ENCODE results near the gene LTA.
"Not testable (repeated sequence)": the region's sequence is repeated elsewhere in the genome, so short reads cannot be mapped to it uniquely, and the experiment has no call there.

The LTA gene

GRCh38 chr6:31551371-31551770, 20.7 kb upstream of the LTA start:
- peak; percentile 77 for DNase-seq
- H3K4me3 ChIP-seq (ENCODE audit: low read depth, low read length); H3K27me3 ChIP-seq (ENCODE audit: insufficient read depth, low read depth, severe bottlenecking); H3K9me3 ChIP-seq (ENCODE audit: severe bottlenecking); H3K27ac ChIP-seq: not testable (repeated sequence)
- peak; percentile 84 for TF ChIP-seq CTCF (IDR thresholded peaks at IDR 0.05; ENCODE audit: low read depth, low read length)
- peaks cover 67% of the 10 kb centered on the region for H3K36me3 ChIP-seq

GRCh38 chr6:31556307-31556706, 15.8 kb upstream of the LTA start:
- TF ChIP-seq CTCF (IDR thresholded peaks at IDR 0.05; ENCODE audit: low read depth, low read length), result no peak
- H3K9me3 ChIP-seq (ENCODE audit: severe bottlenecking), result no peaks in the 10 kb centered on the region
- no peak for DNase-seq
- no peak overlapping the region for H3K27ac ChIP-seq
- H3K4me3 ChIP-seq (ENCODE audit: low read depth, low read length), result no peak overlapping the region
- H3K36me3 ChIP-seq, result peaks cover 81% of the 10 kb centered on the region
- no peaks in the 10 kb centered on the region for H3K27me3 ChIP-seq (ENCODE audit: insufficient read depth, low read depth, severe bottlenecking)

GRCh38 chr6:31557443-31558317, 14.4 kb upstream of the LTA start:
- peaks cover 70% of the 10 kb centered on the region for H3K36me3 ChIP-seq
- no peak for TF ChIP-seq CTCF (IDR thresholded peaks at IDR 0.05; ENCODE audit: low read depth, low read length)

GRCh38 chr6:31558318-31558625, 13.8 kb upstream of the LTA start:
- Histone ChIP-seq H3K9me3 (ENCODE audit: severe bottlenecking) (no peaks in the 10 kb centered on the region), H3K36me3 (peaks cover 65% of the 10 kb centered on the region), H3K4me3 (ENCODE audit: low read depth, low read length) (no peak overlapping the region), H3K27ac (no peak overlapping the region), H3K27me3 (ENCODE audit: insufficient read depth, low read depth, severe bottlenecking) (no peaks in the 10 kb centered on the region)
- no peak for DNase-seq
- no peak for TF ChIP-seq CTCF (IDR thresholded peaks at IDR 0.05; ENCODE audit: low read depth, low read length)

More at GRCh38 chr6:31557443-31558317, 14.4 kb upstream of the LTA start:
- no peaks in the 10 kb centered on the region for H3K27me3 ChIP-seq (ENCODE audit: insufficient read depth, low read depth, severe bottlenecking)
- no peak overlapping the region for H3K4me3 ChIP-seq (ENCODE audit: low read depth, low read length)
- no peaks in the 10 kb centered on the region for H3K9me3 ChIP-seq (ENCODE audit: severe bottlenecking)
- H3K27ac ChIP-seq, result no peak overlapping the region
- DNase-seq, result no peak

- Histone ChIP-seq H3K27me3 (ENCODE audit: insufficient read depth, low read depth, severe bottlenecking) (no peaks in the 10 kb centered on the region), H3K9me3 (ENCODE audit: severe bottlenecking) (no peaks in the 10 kb centered on the region), H3K27ac (no peak overlapping the region), H3K36me3 (peaks cover 59% of the 10 kb centered on the region), H3K4me3 (ENCODE audit: low read depth, low read length) (no peak overlapping the region)
- no peak for TF ChIP-seq CTCF (IDR thresholded peaks at IDR 0.05; ENCODE audit: low read depth, low read length)
- DNase-seq, result no peak
These were observed 13.2 kb upstream of the LTA start for GRCh38 chr6:31558631-31559500.
